OCI-LY3 (cell line): ENCODE data around the gene SNX14.

ENCODE experiments used
- H2AFZ ChIP-seq: fragments of 200-600, 300-600 bp; shearing (Covaris generic); 2 replicates; pipeline ENCODE4 v1.6.0; 2014; ENCODE audit warnings: antibody characterized with exemption, low read depth, low read length
- H3K27ac ChIP-seq: fragments of 200-600, 300-600 bp; sonication (generic); 2 replicates; pipeline ENCODE4 v1.5.1; 2014; ENCODE audit warnings: mild to moderate bottlenecking, low read length, moderate library complexity, mixed read lengths
- H3K27me3 ChIP-seq: fragments of 200-600, 300-600 bp; sonication (generic); 2 replicates; pipeline ENCODE4 v1.6.1; 2014; ENCODE audit warnings: low read depth, low read length, mixed read lengths
- H3K36me3 ChIP-seq: fragments of 200-600, 300-600 bp; sonication (generic); replicated peaks from 2 replicates; pipeline ENCODE3; 2014; ENCODE audit warnings: low read depth, low read length, mixed read lengths
- H3K4me1 ChIP-seq: fragments of 300-600, 200-600 bp; sonication (generic); 2 replicates; pipeline ENCODE4 v1.6.1; 2014; ENCODE audit warnings: low read length, mixed read lengths
- H3K4me2 ChIP-seq: fragments of 200-600, 300-600 bp; sonication (generic); 2 replicates; pipeline ENCODE4 v1.6.1; 2014; ENCODE audit warnings: low read length, mixed read lengths
- H3K4me3 ChIP-seq: fragments of 300-600, 200-600 bp; sonication (generic); 2 replicates; pipeline ENCODE4 v1.5.1; 2014; ENCODE audit warnings: antibody characterized with exemption, mild to moderate bottlenecking, low read length, moderate library complexity
- H3K79me2 ChIP-seq: fragments of 300-600, 200-600 bp; shearing (Covaris generic); 2 replicates; pipeline ENCODE4 v1.6.1; 2014; ENCODE audit warnings: mild to moderate bottlenecking, low read length, mixed read lengths
- H3K9ac ChIP-seq: fragments of 300-600, 200-600 bp; shearing (Covaris generic); 2 replicates; pipeline ENCODE4 v1.6.0; 2014; ENCODE audit warnings: mild to moderate bottlenecking, low read length, moderate library complexity
- H3K9me3 ChIP-seq: fragments of 200-600, 300-600 bp; shearing (Covaris generic); 2 replicates; pipeline ENCODE4 v1.6.1; 2014; ENCODE audit warnings: low read length, mixed read lengths; ENCODE audit not compliant: insufficient read depth
- H4K20me1 ChIP-seq: fragments of 200-600, 300-600 bp; sonication (generic); 2 replicates; pipeline ENCODE4 v1.6.1; 2016; ENCODE audit warnings: low read length, mixed read lengths; ENCODE audit not compliant: insufficient read depth
- CTCF ChIP-seq: fragments of 200-600, 300-600 bp; sonication (generic); IDR thresholded peaks from 2 replicates; pipeline ENCODE4 v1.5.1; 2014; ENCODE audit warnings: antibody characterized with exemption, low read length, low read depth
- EZH2phosphoT487 ChIP-seq: fragments of 200-600 bp; shearing (Covaris generic); IDR thresholded peaks from 2 replicates; pipeline ENCODE4 v1.6.1; 2018; ENCODE audit warnings: antibody characterized with exemption, mixed run types, low read depth

Gene SNX14

GRCh38 chr6:85484948-85485347 lies 108.7 kb downstream of the SNX14 start:
- H4K20me1 ChIP-seq = no peaks in the 10 kb centered on the region
- H3K4me2 ChIP-seq = no peak overlapping the region
- no peaks in the 10 kb centered on the region for H3K79me2 ChIP-seq
- H3K9me3 ChIP-seq = no peaks in the 10 kb centered on the region
- H3K36me3 ChIP-seq = no peaks in the 10 kb centered on the region
- no peak overlapping the region for H3K27ac ChIP-seq
- no peaks in the 10 kb centered on the region for H3K27me3 ChIP-seq
- H3K4me3 ChIP-seq = no peak overlapping the region
- peaks cover 7% of the 10 kb centered on the region; the same call in 1 of the 2 replicates for H3K4me1 ChIP-seq
- no peak for TF ChIP-seq CTCF
- TF ChIP-seq EZH2phosphoT487 = no peak
- no peak overlapping the region for H3K9ac ChIP-seq
- H2AFZ ChIP-seq = no peak overlapping the region

- H3K4me2 ChIP-seq = no peak overlapping the region
- no peaks in the 10 kb centered on the region for H4K20me1 ChIP-seq
- no peak overlapping the region for H3K9ac ChIP-seq
- no peaks in the 10 kb centered on the region for H3K9me3 ChIP-seq
- no peaks in the 10 kb centered on the region for H3K27me3 ChIP-seq
- H3K79me2 ChIP-seq = no peaks in the 10 kb centered on the region
- no peak overlapping the region for H3K4me3 ChIP-seq
- H3K36me3 ChIP-seq = no peaks in the 10 kb centered on the region
- no peak overlapping the region for H3K27ac ChIP-seq
- no peak for TF ChIP-seq CTCF
- TF ChIP-seq EZH2phosphoT487 = no peak
- H2AFZ ChIP-seq = no peak overlapping the region
- peaks cover 7% of the 10 kb centered on the region; the same call in 1 of the 2 replicates for H3K4me1 ChIP-seq
These were observed 109.8 kb downstream of the SNX14 start for GRCh38 chr6:85483846-85484245.

GRCh38 chr6:85482905-85483700 lies 110.6 kb downstream of the SNX14 start:
- H3K27me3 ChIP-seq = no peaks in the 10 kb centered on the region
- peak overlapping the region; percentile 53 for H3K4me2 ChIP-seq
- no peaks in the 10 kb centered on the region for H3K36me3 ChIP-seq
- H3K27ac ChIP-seq = no peak overlapping the region
- H3K79me2 ChIP-seq = no peaks in the 10 kb centered on the region
- no peaks in the 10 kb centered on the region for H4K20me1 ChIP-seq
- H3K4me1 ChIP-seq = peaks cover 7% of the 10 kb centered on the region; the same call in 1 of the 2 replicates
- peak overlapping the region; percentile 51 for H3K4me3 ChIP-seq
- no peak overlapping the region for H3K9ac ChIP-seq
- H2AFZ ChIP-seq = peak overlapping the region; percentile 81
- no peak for TF ChIP-seq EZH2phosphoT487
- peak; percentile 88 for TF ChIP-seq CTCF
- H3K9me3 ChIP-seq = no peaks in the 10 kb centered on the region

DNA sequence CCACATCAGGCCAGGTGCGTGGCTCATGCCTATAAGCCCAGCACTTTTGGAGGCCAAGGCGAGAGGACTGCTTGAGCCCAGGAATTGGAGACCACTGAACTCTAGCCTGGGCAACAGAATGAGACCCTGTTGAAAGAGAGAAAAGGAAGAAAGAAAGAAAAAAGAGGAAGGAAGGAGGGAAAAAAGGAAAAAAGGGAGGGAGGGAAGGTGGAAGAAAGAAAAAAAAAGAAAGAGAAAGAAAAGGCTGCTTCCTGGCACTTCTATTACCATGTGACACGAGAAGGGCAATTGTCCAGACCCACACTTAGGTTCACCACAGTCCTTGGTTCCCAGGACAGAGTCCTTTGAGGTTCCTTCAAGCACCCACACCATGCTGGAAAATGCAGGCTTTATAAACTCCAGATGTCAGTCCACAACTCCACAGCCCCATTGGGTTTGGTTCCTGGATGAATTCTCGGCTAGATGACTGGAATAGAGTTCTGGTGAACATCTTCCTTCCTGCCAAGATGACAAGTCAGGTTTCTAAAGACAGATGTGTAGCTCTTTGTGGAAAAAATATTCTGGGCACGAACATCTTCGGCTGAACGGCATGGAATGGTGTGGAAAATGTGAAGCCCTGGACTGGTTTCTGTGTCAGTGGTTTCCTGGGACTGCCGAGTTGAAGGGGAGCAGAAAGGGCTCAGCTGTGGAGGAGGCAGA lies 111.3 kb downstream of the SNX14 start:
- Histone ChIP-seq H3K4me2 (peak overlapping the region; percentile 53), H4K20me1 (no peaks in the 10 kb centered on the region), H3K27ac (no peak overlapping the region), H3K36me3 (no peaks in the 10 kb centered on the region), H3K27me3 (no peaks in the 10 kb centered on the region), H3K4me3 (peak overlapping the region; percentile 51), H3K9me3 (no peaks in the 10 kb centered on the region), H3K4me1 (peaks cover 7% of the 10 kb centered on the region; the same call in 1 of the 2 replicates), H3K79me2 (no peaks in the 10 kb centered on the region), H3K9ac (no peak overlapping the region), H2AFZ (peak overlapping the region; percentile 81)
- TF ChIP-seq CTCF (no peak), EZH2phosphoT487 (no peak)
